Superior temporal gyrus (tissue), 1 donor: ENCODE data around the gene ANKRD11.
A peak's percentile ranks its signal among the peaks of the same experiment; 100 is the strongest.
"Not testable (repeated sequence)": the region's sequence is repeated elsewhere in the genome, so short reads cannot be mapped to it uniquely, and the experiment has no call there.

Source experiments
- DNase-seq: peaks from one replicate; pipeline ENCODE4 v3.0.0-alpha.2; 2016; ENCODE audit errors: extremely low spot score

Gene ANKRD11

DNA sequence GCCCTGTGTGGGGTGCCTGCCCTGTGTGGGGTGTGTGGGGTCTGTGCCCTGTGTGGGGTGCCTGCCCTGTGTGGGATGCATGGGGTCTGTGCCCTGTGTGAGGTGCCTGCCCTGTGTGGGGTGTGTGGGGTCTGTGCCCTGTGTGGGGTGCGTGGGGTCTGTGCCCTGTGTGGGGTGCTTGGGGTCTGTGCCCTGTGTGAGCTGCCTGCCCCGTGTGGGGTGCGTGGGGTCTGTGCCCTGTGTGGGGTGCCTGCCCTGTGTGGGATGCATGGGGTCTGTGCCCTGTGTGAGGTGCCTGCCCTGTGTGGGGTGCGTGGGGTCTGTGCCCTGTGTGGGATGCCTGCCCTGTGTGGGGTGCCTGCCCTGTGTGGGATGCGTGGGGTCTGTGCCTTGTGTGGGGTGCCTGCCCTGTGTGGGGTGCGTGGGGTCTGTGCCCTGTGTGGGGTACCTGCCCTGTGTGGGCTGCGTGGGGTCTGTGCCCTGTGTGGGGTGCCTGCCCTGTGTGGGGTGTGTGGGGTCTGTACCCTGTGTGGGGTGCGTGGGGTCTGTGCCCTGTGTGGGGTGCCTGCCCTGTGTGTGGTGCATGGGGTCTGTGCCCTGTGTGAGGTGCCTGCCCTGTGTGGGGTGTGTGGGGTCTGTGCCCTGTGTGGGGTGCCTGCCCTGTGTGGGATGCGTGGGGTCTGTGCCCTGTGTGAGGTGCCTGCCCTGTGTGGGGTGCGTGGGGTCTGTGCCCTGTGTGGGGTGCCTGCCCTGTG lies 190.8 kb downstream of the ANKRD11 start:
- not testable (repeated sequence) for DNase-seq

DNA sequence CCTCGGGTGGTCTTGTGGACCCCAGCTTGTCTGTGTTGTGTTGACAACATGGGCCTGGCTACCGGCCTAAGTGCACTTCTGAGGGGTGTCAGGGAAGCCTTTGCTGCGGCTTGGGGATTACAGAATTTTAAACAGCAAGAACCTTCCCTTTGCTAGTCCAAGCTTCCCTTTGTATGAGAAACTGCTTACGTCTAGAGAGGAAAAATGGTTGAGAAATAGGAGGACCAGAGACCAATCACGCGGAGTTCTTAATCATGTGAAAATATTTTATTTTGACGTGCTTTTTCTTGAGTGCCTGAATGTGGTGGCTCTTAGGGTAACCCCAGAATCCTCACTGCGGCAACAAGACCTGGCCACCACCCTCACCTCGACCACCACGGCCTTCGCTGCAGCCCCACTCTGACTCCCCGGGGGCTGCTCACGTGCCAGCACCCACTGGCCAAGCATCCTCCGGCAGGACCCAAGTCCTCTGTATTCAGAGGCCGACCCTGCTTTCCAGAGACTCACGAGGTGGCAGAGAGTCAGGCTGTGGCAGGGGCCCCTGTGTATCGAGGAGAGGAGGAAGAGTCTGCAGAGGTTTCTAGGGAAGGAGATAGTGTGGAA lies 191.6 kb downstream of the ANKRD11 start:
- no peak for DNase-seq

DNA sequence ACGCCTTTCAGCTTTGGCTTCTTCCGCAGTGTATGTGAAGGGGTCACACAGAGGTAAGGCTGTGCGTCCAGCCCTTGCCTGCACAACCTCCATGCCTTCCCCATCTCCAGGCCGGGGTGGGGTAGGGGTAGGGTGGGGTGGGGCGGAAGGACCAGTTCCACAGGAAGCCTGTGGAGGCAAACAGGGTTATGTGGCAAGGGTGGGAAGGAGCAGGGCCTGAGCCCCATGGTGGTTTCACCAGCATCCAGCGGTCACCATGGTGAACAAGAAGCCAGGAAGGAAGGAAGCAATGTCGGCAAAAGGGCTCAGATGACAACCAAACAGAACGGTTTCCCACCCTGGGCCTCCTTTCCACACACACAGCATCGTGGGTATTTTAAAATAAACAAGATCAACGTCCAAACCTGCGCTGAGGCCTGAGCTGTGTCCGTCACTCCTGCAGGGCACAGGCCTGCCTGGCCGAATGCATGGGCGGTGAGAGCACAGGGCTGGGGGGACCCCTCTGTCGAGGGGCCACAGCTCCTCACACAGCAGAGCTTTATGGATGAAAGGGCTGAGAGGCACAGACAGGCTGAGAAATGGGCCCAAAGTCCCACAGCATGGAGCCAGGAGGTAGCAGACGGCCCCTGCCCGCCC lies 192.3 kb downstream of the ANKRD11 start:
- no peak for DNase-seq

DNA sequence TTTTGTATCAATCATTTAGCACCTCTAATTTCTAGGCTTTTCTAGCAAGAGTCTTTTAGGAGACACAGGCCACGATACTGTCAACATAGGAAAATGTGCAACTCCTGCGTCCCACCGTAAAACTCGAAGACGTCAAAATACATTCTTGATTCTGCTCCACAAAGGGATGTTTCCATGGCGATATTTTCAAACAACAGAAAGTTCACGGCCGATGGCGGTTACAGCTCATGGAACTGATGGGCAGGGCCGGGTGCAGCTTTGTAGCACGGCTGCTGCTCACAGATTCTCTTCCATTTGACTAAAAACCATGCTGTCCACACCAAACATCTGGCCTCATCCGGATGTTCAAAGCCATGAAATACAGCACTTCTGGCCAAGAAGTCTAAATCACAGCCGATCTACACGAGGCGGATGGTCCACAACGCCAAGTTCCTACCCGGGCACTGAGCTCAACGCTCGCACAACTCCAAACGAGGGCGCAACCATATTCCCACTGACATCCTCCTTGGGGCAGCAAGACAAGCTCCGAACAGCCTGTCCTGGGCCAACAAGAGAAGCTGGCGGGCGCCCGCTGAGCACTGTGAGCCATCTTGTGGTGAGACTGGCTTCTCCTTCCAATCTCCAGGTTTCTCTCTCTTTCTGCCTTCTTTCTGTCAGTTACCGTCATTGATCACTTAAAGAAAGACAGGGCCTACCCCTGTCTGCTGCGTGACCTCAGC lies 193.0 kb downstream of the ANKRD11 start:
- DNase-seq = no peak

DNA sequence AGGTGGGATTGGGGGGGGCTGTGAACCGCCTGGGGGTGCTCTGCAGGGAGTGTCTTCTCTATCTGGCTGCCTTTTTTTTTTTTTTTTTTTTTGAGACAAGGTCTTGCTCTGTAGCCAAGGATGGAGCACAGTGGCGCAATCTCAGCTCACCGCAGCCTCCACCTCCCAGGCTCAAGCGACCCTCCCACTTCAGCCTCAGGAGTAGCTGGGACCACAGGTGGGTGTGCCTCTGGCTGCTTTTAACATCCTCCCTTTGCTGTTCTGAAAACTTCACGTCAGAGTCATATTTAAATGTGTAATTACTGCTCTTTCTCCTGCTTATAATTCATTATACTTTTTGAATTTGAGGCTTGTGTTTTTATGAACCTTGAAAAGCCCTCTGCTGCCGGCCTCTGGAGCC lies 194.4 kb downstream of the ANKRD11 start:
- no peak for DNase-seq

DNA sequence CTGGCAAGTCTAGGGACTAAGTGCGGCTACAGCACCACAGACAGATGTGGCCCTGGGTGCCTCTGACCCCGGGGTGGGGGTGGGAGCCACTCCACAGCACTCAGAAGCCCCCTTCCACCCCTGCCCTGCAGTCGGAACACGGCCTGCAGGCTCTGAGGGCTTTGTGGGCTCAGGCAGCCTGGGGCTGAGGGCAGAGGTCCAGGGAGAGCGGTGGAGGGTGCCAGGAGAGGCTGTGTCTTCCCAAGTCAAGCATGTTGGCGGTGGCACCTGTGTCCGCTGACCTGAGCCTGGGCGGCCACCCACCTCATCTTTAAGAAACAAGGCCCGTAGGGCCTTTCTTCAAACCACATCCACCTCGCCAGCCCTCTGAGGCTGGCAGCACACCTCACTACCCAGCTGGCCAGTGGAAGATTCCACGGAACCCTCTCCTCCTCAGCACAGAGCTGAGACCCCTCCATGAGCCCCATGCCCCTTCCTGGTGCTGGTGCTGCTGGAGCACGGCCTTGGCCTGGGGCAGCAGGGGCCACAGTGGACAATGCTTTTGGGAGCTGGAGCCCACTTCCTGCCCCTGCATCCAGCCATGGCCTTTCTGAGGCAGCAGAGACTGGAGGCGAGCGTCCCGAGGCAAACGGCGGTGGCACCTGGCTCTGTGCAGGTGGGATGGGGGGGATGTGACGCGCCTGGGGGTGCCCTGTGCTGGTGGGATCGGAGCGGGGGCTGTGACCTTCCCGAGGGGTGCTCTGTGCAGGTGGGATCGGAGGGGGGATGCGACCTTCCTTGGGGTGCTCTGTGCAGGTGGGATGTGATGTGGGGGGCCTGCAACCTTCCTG lies 195.1 kb downstream of the ANKRD11 start:
- DNase-seq = no peak

DNA sequence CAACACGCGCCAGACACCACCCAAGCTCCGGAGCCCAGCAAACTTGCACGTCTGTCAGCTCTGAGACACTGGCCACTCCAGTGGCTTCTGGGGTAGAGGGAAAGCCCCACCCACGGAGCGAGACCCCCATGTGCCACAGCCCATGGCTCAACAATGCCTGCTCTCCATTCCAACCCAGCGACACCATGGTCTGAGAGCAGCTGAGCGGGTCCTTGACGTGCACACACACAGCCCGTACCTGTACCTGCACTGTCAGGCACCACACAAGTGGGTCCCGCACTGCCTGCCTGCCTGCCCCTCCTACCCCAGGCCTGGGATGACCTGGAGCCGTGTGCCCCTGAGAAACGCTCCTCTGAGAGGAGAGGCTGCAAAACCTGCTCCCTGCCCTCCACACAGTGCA lies 195.9 kb downstream of the ANKRD11 start:
- DNase-seq = no peak

DNA sequence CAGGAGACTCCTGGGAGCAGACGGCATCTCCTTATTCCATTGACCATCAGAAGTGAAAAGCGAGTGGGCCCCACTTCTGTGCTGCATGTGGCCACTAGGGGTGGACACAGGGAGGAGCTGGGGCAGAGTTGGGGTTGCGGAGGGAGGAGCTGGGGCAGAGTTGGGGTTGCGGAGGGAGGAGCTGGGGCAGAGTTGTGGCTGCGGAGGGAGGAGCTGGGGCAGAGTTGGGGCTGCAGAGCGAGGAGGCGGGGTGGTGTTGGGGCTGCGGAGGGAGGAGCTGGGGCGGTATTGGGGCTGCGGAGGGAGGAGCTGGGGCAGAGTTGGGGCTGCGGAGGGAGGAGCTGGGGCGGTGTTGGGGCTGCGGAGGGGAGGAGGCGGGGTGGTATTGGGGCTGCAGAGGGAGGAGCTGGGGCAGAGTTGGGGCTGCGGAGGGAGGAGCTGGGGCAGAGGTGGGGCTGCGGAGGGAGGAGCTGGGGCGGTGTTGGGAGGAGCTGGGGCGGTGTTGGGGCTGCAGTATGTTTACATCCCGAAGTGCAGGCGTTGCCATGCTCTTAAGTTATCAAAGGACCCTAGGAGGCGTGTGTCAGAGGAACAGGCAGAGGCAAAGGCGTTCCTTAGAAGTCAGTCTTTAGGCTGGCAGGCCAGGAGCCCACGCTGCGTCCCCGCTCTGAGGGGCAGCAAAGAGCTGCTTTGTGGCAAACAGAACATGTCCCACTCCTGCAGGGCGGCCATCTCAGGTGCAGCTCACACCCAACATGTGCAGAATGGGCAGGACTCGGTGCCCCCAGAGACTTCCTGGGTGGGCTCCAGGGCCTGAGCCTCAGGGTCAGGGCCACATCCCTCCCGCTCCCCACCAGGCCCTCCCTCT lies 196.9 kb downstream of the ANKRD11 start:
- no peak for DNase-seq

DNA sequence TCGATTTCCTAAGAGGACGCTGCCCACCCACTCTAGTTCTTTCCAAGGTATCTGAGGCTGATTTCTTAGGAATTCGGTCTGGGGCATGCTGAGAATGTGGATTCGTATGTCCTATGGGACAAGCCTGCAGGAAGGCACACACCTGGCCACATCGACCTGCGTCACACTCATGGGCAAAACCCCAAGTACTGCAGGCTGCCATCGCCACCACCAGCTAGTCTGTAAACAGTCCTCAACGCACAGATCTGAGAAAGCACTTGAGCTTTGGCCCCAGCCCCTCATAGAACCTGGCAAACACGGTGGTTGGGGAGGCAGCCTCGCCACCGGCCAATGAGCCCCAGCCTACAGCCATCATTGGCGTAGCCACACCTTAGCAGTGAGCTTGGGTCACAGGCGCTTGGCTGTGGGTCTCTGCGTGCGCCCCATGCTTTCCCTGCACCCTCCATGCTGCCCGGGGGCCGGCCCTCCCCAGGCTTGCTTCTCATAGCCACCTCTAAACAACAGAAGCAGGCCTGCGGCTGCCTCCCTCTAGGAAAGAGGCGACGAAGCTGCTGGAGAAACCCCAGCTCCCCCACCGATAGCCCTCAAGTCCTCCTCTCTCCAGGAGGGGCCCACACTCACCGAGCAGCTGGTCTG lies 197.8 kb downstream of the ANKRD11 start:
- no peak for DNase-seq

DNA sequence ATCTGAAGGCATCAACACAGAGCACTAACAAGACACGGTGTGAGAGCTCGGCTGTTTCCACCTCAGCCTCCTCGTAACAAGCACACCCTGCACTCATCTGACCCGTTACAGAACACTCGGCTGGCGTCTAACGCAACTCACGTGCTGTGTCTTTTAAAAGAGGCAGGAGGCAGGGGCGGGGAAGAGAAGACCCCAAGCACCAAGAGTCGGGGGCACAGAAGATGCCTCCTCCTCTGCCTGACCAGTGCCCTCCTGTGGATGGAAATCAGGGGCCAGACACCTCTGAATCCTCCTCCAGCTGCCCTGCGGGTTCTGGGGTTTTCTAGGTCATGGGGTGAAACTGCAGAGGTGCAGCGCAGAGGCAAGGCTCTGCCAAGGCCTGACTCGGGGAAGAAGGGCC lies 198.6 kb downstream of the ANKRD11 start:
- DNase-seq = no peak

DNA sequence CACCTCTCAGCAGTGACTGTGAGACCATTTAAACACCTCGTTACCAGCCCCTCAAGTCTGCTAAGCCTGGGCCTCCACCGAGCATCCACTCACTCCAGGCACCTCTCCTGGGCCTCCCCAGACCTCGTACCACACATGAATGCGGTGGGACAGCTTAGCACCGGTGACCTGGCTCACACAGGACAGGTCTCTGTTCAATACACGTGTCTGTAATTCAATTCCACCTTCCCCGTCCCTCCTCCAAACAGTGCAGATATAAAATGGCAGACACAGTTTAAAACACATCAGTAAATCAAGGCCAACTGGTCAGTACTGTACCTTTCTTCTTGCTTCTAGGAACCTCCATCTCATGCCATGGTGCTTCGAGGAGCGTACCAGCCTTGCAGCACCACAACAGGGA lies 199.0 kb downstream of the ANKRD11 start:
- DNase-seq = no peak

DNA sequence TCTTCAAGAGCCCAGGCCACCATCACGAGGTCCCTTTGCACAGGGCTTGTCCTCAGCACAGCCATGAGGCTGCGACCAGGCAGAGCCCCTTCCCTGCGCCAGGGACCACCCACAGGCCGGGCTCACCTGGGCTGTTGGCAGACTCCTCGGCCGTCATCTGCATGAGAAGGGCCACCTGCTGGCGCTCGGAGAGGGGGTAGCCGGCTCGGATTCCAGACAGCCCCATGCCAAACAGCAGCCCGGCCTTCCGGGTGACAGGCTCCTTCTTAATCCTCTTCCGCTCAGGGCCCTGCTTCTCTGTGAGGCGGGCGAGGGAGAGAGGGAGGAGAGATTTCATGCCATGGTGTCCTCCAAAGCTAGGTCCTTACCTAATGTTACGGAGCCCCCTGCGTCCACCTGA lies 199.5 kb downstream of the ANKRD11 start:
- DNase-seq = no peak

DNA sequence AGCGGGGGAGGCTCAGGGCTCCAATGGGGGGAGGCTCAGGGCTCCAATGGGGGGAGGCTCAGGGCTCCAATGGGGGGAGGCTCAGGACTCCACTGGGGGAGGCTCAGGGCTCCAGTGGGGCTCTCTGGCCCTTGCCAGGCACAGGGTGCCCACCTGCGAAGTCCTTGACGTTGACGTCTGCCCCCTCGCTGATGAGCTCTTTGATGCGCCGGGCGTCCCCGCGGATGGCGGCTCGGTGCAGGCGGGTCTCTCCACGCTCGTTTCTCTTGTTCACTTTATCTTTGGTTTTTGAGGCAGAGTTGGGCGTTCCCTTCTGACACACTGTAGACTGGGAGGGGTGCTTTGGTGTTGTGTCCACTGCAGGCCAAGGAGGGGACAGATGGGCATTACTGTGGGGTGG lies 199.9 kb downstream of the ANKRD11 start:
- no peak for DNase-seq

DNA sequence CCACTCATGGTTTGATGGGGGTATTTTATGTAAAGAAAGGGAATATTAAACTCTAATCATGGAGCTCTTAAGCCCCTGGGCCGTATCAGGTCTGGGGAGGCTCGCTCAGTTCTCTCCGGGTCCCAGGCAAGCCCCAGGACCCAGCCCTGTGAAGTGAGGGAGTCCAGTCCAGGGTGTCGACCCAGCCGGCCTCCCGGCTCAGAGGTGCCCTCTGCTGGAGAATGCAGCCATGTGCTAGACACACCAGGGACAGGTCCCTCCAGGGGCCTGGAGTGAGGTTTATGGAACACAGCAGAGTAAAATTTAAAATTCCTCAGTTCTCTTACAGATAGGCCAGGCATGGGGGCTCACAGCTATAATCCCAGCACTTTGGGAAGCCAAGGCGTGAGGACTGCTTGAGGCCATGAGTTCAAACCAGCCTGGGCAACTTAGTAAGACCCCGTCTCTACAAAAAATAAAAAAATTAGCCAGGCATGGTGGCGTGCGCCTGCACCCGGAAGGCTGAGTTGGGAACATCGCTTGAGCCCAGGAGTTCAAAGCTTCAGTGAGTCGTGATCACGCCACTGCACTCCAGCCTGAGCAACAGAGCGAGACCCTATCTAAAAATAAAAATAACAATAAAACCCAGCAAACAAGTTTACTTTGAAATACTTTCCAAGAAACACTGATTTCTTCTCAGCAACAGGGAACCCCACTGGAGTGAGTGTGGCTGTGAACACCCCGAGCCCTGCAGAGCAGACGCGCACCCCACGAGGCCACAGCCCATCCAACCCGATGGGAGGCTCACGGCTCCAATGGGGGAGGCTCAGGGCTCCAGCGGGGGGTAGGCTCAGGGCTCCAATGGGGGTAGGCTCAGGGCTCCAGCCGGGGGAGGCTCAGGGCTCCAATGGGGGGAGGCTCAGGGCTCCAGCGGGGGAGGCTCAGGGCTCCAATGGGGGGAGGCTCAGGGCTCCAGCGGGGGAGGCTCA lies 200.6 kb downstream of the ANKRD11 start:
- peak; percentile 73 for DNase-seq

DNA sequence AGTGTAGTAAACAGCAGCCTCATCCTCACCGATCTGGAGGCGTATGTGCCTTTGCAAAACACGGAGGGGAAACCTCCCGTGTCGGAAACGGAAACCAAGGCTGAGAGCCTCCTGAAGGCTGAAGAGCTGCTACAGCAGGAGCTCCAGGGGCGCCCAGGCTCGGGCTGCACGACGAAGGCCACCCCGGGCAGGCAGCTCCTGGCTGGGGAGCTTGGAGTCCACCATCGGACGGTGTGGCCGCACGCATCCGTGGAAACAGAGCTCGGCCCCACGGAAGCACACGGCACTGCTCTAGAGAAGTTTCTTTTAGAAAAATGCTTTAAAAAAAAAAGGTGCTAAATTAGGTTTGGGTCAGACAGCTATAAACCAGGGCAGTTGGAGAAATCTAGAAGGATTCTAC lies 201.4 kb downstream of the ANKRD11 start:
- no peak for DNase-seq

DNA sequence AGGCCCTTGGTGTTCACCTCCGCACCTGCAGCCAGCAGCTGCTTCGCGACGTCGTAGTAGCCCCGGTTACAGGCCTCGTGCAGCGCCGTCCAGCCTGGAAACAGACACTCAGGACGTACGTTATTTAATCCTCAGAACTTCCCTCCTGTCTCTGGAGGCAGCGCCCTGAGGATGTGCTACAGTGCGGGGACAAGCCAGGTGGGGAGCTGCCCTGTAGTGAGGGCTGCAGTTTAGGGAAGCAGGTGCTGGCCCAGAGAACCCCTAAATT lies 201.8 kb downstream of the ANKRD11 start:
- no peak for DNase-seq

DNA sequence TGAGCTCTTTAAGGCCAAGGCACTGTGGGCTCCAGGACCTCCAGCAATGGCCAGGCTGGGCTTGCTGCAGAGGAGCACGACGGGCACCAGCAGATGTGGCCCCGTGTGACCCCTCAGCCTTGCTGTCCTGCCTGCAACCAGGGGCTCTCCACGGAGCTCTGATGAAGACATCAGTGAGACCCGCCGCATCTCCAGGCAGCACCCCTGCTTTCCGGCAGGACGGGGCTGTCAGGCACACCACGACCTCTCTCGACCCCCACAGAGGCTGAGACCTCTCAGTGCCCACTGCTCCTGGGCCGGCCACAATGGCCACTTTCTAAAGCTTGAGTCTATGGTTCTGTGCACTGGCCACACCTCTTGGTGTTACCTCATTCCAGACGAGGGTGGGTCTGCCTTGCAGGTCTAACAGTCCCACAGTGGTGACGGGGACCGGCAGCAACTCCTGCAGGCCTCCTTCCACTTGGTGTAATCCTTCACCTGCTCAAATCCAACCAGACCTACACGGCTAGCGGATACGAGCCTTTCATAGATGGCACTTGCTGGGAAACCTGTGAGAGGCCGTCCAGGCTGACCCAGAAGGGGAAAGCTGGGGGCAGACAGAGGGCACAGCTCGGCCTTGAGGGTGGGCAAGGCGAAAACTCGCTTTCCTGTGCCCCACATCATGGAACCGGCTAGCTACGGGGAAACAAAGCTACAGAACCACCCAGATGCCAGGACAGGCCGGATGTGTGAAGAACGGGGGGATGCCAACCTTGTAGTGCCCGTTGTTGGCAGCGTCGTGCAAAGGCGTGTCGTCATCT lies 202.4 kb downstream of the ANKRD11 start:
- DNase-seq = no peak

DNA sequence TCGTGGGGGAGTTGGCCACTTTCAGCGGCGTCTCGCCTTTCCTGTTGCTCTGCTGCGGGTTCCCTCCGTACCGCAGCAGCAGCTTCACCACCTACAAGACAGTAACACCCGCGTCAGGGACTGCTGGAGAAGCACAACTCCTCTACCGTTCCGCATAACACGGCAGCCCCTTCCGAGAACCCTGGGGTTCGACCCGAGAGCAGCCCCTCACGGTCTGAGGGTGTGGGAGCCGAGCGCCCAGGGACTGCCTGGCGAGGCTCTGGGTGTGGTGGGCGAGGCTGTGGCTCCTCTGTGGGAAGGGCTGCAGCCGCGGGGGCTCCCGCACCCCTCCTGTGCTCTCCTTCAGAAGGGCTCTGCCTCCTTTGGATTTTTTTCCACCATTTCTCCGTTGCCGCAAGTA lies 204.3 kb downstream of the ANKRD11 start:
- no peak for DNase-seq
